SK-MEL-5 (cell line): ENCODE data around the gene F8A1. TPM values are rescaled to one million over a fixed set of nuclear protein-coding genes. Genes with fewer than 3 reads are reported as not detected.
"Not testable (repeated sequence)": the region's sequence is repeated elsewhere in the genome, so short reads cannot be mapped to it uniquely, and the experiment has no call there.

Experiments
- DNase-seq: peaks from one replicate; pipeline ENCODE4 v3.0.0-alpha.2; 2016; ENCODE audit warnings: low read depth, low spot score
- in situ Hi-C: cut with HindIII; loops from 2 replicates; pipeline ENCODE4 v1.10.0; 2016; ENCODE audit warnings: low sequenced_read_pairs, high pct_unique_total_duplicates, low pct_unique_long_range_greater_than_20kb
- polyA plus RNA-seq, 2 experiments: library from polyadenylated mRNA; depleted of rRNA; stranded (reverse); fragments of >200 nt; gene quantifications; 2 replicates each; pipeline ENCODE4 v1.2.3, GENCODE V29; 2015
- total RNA-seq: library from RNA; depleted of rRNA; stranded (reverse); fragments of >200 nt; shearing (Covaris generic); gene quantifications from 2 replicates; pipeline ENCODE4 v1.2.3, GENCODE V29; 2014; rRNA removed

Gene F8A1
- total RNA-seq, result 2.2 and 3.5 TPM in 2 replicates
- polyA plus RNA-seq (2015; cell fraction: cytosol; rRNA removed), result 18.4 and 22.5 TPM in 2 replicates
- 0.79 and 2.3 TPM in 2 replicates for polyA plus RNA-seq (2015; cell fraction: nucleus; rRNA removed)

DNA sequence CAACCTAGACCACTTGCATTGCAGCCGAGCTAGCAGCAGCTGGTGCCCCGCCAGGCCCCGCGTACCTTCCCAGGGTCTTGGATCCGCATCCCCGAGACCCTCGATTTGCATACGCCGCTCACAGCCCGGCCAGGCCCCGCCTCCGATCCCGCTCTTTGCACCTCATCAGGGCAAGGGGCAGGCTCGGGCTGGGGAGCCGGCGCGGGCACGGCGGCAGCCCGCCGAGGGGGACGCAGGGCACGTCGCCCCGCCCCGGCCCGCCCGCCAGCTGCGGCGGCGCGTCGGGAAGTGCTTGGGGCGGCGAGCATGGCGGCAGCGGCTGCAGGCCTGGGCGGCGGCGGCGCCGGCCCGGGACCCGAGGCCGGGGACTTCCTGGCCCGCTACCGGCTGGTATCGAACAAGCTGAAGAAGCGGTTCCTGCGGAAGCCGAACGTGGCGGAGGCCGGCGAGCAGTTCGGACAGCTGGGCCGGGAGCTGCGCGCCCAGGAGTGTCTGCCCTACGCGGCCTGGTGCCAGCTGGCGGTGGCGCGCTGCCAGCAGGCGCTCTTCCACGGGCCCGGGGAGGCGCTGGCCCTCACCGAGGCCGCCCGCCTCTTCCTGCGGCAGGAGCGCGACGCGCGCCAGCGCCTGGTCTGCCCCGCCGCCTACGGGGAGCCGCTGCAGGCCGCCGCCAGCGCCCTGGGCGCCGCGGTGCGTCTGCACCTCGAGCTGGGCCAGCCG, at the start of gene F8A1:
Gene F8A1 (plus strand): TSS at position 287 of the 720 bp plus-strand sequence. CDS start 20 bp downstream, at position 307.
- DNase-seq, in situ Hi-C loops: not testable (repeated sequence)

DNA sequence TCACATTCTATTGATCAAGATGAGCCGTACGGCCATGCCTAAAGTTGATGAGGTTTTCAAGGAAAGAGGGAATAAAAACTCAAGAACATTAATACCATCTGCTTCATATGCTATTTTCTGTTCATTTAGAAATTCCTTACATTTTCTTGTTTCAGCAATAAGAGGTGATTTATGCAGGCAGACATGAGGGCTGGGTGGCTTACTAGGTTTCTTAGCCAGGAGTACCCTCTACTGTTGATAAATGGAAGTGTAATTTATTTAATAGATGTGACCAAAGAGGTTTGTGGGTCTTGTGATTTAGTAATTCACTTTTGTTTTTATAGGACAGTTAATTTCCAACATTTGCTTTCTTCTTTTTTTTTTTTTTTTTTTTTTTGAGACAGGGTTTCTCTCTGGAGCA, 45.3 kb upstream of the F8A1 start:
- peak; percentile 60 for DNase-seq
- in situ Hi-C loops, result no loop called here

DNA sequence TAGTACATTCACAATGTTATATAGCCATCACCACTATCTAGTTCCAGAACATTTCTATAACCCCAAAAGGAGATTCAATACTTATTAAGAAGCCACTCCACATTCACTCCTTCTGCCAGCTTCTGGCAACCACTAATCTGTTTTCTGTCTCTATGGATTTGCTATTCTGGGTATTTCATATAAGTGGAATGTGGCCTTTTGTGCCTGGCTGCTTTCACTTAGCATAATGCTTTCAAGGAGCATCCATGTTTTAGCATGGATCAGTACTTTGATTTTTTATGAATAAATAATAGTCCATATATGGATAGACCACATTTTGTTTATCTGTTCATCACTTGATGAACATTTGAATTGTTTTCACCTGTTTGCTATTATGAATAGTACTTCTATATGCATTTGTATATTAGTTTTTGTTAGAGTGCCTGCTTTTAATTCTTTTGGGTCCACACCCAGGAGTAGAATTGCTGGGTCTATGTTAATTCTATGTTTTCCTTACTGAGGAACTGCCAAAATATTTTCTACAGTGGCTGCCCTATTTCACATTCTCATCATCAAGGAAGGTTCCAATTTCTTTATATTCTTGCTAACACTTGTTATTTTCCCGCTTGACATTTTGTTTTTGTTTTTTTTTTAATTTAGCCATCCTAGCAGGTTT, 35.1 kb upstream of the F8A1 start:
- DNase-seq, result no peak
- in situ Hi-C loops, result no loop called here

DNA sequence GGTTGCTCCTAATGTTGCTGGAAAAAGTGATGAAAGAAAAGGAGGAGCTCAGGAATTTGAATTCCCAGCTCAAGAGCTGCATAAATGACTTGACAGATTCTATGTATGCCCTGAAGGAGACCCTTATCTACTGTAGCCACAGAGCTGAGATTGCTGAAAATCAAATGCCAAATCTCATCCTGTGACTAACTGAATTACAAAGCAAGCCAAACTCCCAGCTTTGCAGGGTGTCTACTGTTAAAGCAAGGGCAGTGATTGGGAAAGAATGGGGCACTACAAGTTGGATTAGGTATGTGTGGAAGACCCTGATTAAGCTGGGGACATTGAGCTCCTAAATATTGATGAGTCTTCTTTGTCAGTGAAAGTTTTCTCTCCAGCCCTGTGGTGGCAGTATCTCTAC, 30.9 kb upstream of the F8A1 start:
- in situ Hi-C loops, result no loop called here
- peak; percentile 2 for DNase-seq

DNA sequence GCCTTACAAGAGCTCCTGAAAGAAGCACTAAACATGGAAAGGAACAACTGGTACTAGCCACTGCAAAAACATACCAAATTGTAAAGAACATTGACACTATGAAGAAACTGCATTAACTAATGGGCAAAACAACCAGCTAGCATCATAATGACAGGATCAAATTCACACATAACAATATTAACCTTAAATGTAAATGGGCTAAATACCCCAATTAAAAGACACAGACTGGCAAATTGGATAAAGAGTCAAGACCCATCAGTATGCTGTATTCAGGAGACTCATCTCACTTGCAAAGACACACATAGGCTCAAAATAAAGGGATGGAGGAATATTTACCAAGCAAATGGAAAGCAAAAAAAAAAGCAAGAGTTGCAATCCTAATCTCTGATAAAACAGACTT, 17.6 kb upstream of the F8A1 start:
- in situ Hi-C loops, DNase-seq: not testable (repeated sequence)

DNA sequence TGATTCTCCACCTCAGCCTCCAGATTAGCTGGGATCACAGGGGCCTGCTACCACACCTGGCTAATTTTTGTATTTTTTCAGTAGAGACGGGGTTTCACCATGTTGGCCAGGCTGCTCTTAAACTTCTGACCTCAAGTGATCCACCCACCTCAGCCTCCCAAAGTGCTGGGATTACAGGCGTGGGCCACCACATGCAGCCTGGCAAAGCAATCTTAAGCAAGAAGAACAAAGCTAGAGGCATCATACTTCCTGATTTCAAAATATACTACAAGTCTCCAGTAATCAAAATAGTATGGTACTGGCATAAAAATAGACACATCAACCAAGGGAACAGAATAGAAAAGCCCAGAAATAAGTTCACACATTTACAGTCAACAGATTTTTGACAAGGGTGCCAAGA, 12.8 kb upstream of the F8A1 start:
- no peak for DNase-seq
- in situ Hi-C loops, result no loop called here

DNA sequence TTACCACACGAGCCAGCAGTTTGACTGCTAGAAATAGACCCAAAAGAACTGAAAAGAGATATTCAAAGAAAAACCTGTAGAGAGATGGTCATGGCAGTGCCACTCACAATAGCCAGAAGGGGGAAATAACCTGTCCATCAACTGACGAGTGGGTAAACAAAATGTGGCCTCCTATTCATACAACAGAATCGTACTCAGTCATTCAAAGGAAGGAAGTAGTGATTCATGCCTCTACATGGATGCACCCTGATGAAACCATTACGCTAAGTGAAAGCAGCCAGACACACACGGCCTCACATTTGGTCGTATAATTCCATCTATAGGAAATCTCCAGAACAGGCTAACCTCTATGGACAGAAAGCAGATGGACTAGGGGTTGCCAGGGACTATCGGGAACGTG, 2.1 kb upstream of the F8A1 start:
- DNase-seq, in situ Hi-C loops: not testable (repeated sequence)

DNA sequence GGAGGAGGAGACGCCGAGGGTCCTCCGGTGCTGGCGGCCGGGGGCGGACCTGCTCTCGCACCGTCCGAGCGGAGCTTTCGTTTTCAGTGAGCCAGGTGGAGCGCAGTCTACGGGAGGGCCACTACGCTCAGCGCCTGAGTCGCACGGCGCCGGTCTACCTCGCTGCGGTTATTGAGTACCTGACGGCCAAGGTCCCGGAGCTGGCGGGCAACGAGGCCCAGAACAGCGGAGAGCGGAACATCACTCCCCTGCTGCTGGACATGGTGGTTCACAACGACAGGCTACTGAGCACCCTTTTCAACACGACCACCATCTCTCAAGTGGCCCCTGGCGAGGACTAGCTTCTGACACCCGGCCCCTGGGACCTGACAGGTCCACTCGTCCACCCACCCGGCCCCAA, 1.1 kb upstream of the F8A1 start:
- in situ Hi-C loops, DNase-seq: not testable (repeated sequence)

DNA sequence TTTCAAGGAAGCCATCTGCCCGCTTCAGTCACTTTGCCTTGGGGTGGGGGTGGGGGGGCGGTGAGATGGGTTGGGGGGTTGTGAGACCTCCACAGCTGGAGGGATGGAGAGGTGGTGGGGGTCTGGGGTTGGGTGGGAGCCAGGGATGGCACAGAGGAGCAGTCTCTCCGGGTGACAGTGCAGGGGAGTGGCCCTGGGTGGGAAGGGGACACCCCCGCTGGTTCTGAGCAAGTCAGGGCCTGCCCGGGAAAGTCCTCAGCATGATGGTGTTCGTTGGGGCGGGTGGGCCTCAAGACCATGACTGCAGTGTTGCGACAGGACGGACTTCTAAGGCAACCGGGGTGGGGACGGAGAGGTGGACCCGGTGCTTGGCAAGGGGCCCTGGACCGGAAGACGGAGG, 606 bp upstream of the F8A1 start:
- in situ Hi-C loops, DNase-seq: not testable (repeated sequence)

DNA sequence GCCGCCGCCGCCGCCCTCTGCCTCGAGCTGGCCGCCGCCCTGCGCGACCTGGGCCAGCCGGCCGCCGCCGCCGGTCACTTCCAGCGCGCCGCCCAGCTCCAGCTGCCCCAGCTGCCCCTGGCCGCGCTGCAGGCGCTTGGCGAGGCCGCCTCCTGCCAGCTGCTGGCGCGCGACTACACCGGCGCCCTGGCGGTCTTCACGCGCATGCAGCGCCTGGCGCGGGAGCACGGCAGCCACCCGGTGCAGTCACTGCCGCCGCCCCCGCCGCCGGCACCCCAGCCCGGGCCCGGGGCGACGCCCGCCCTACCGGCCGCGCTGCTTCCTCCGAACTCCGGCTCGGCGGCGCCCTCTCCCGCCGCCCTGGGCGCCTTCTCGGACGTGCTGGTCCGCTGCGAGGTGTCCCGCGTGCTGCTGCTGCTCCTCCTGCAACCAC, 650 bp downstream of the F8A1 start:
- in situ Hi-C loops, result not testable (repeated sequence)

DNA sequence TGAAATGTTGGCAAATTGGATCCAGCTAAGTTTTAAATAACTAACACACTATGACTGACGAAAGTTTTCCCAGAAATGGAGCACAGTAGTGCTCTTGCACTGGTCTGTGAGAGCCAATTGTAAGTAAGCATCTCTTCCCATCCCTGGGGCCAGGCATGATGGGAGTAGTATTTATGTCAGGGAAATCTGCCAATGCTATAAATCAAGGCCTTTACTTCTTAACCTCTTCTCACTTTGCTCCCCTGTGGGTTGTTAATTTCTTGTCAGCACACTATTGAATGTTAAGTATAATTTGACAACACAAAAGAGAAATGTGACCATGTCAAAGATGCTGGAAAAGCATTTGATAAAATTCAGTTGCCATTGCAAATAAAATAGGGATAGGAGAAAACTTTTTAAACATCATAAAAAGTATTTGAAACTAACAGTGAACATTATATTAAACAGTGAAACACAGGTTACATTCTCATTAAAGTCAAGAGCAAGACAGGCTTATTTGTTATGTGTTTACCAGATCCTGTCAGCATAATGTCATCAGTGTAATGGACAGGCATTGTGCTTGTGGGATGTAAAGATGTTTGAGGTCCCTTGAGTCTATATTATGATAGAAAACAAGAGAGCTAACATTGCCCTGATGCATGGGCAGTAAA, 5.0 kb downstream of the F8A1 start:
- in situ Hi-C loops, result no loop called here
- DNase-seq, result no peak

More for the DNA sequence above, 650 bp downstream of the F8A1 start:
- not testable (repeated sequence) for DNase-seq

DNA sequence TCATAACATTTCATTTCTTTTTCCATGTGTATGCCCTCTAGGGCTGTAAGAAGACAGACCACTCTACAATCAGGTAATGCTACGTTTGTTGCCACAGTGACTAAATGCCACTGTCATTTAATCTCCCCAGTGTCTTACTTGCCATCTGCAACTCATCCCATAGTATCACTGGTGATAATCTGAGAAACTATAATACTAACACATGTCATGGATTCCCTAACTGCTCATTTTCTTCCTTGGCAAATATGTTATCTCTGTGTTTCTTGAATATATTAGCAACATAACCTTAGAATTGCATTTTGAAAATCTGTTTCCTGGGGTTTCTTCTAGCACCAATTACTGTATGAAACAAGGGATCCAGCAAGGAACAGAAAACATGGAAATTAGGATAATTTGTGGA, 6.1 kb downstream of the F8A1 start:
- in situ Hi-C loops, result no loop called here
- DNase-seq, result no peak

DNA sequence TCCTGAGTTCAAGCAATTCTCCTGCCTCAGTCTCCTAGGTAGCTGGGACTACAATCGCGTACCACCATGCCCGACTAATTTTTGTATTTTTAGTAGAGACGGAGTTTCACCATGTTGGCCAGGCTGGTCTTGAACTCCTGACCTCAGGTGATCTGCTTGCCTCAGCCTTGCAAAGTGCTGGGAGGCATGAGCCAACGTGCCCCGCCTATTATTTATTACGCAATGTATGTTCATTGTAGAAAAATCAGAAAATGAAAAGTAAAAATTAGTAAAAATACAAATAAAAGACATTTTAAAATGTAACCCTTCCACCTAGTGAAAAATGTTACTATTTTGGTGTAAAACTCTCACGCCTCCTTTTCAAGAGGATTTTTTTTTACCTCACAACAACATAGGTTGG, 14.2 kb downstream of the F8A1 start:
- DNase-seq, result no peak
- in situ Hi-C loops, result no loop called here

DNA sequence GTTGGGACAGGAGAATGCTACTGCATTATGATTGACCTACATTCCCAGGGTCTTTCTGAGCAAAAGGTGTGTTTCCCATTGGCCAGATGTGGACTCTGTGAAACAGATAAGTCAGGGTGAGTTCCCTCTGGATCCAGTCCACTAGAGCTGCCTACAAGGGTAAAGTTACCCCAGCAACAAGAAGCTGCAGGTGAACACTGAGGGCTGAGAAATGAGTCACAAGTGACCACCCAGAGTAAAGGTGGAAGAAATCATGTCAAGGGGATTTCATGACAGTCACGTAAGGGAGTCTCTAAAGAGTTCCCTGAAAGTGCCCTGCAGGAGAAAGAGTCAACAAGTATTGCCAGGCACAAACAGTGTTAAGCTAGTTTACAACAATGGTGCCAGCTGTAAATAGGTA, 16.3 kb downstream of the F8A1 start:
- in situ Hi-C loops, result no loop called here
- no peak for DNase-seq

DNA sequence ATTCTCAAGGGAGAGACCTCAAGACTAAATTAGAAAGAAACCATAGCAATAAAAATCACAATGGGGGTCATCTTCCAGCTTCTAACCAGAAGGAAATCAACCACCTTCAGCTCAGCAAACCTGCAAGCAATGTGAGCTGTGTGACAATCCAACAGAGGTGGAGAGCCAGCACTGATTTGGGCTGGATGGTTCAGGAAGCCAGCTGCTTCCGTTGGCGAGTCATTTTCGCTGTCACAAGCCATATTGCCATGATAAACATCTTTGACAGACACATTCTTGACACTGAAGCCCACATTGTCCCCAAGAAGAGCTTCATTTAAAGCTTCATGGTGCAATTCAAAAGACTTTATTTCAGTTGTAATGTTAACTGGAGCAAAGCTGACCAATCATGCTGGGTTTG, 22.7 kb downstream of the F8A1 start:
- no peak for DNase-seq
- in situ Hi-C loops, result no loop called here

DNA sequence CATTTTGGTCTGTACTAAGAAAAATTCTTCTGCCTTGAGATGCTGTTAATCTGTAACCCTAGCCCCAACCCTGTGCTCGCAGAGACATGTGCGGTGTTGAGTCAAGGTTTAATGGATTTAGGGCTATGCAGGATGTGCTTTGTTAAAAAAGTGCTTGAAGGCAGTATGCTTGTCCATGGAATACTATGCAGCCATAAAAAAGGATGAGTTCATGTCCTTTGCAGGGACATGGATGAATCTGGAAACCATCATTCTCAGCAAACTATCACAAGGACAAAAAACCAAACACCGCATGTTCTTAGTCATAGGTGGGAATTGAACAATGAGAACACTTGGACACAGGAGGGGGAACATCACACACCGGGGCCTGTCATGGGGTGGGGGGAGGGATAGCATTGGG, 23.9 kb downstream of the F8A1 start:
- DNase-seq, in situ Hi-C loops: not testable (repeated sequence)

DNA sequence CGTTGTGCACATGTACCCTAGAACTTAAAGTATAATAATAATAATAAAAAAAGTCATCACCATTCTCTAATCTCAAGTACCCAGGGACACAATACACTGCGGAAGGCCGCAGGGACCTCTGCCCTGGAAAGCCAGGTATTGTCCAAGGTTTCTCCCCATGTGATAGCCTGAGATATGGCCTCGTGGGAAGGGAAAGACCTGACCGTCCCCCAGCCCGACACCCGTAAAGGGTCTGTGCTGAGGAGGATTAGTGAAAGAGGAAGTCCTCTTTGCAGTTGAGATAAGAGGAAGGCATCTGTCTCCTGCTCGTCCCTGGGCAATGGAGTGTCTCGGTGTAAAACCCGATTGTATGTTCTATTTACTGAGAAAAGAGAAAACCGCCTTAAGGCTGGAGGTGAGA, 24.4 kb downstream of the F8A1 start:
- in situ Hi-C loops, result not testable (repeated sequence)

DNA sequence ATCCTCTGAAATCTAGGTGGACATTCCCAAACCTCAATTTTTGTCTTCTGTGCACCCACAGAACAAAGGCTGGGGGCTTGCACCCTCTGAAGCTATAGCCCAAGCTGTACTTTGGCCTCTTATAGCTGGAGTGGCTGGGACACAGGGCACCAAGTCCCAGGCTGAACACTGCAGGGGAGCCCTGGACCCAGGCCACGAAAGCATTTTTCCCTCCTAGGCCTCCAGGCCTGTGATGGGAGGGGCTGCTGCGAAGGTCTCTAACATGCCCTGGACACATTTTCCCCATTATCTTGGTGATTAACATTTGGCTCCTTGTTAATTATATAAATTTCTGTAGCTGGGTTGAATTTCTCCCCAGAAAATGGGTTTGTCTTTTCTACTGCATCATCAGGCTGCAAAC, 27.9 kb downstream of the F8A1 start:
- no peak for DNase-seq
- in situ Hi-C loops, result no loop called here

More for the DNA sequence above, 24.4 kb downstream of the F8A1 start:
- not testable (repeated sequence) for DNase-seq
